PC-3 (cell line): ENCODE measurements around the gene FCN3. TPM values are rescaled to one million over a fixed set of nuclear protein-coding genes. Genes with fewer than 3 reads are reported as not detected.

Source experiments
- ATAC-seq: fragments of 200-7000 bp; cut with Tn5 transposase; 2 replicates; pipeline ENCODE4 v1.9.1; 2020; ENCODE audit warnings: mild to moderate bottlenecking, moderate library complexity
- BruUV-seq: library from RNA; stranded (reverse); fragments of 400-500 nt; replicated peaks from 2 replicates; lab custom pipeline; 2021; lab: Mats Ljungman, UMichigan
- CTCF ChIA-PET: fragments of 300-600 bp; sonication (Branson Sonifier 250); formaldehyde crosslinking; loops from one replicate; lab custom pipeline; 2022; ENCODE audit warnings: antibody characterized with exemption; lab: Charles Lee
- POLR2A ChIA-PET: fragments of 300-600 bp; sonication (Branson Sonifier 250); formaldehyde crosslinking; loops from one replicate; lab custom pipeline; 2022; ENCODE audit warnings: antibody characterized with exemption; ENCODE audit not compliant: unreplicated experiment; lab: Charles Lee
- DNase-seq: peaks from one replicate; pipeline ENCODE4 v3.0.0-alpha.2; 2015
- H2AFZ ChIP-seq: fragments of 300-600 bp; sonication (generic); 2 replicates; pipeline ENCODE4 v1.6.0; 2016; ENCODE audit warnings: antibody characterized with exemption, low read length
- H3F3A ChIP-seq: fragments of 300-600 bp; sonication (generic); one replicate; pipeline ENCODE4 v1.6.0; 2017; ENCODE audit warnings: antibody characterized with exemption, low read length, control low read depth, mild to moderate bottlenecking; ENCODE audit not compliant: unreplicated experiment
- H3K27ac ChIP-seq: fragments of 300-600 bp; sonication (generic); 2 replicates; pipeline ENCODE4 v1.5.1; 2016; ENCODE audit warnings: mild to moderate bottlenecking, low read length
- H3K27me3 ChIP-seq: fragments of 300-600 bp; sonication (generic); 2 replicates; pipeline ENCODE4 v1.6.1; 2016; ENCODE audit warnings: low read length, mixed read lengths
- H3K36me3 ChIP-seq: fragments of 300-600 bp; sonication (generic); 2 replicates; pipeline ENCODE4 v1.6.1; 2016; ENCODE audit warnings: low read depth, mixed run types, low read length, mixed read lengths
- H3K4me1 ChIP-seq: fragments of 300-600 bp; sonication (generic); 2 replicates; pipeline ENCODE4 v1.5.1; 2016; ENCODE audit warnings: low read length; ENCODE audit not compliant: insufficient read depth
- H3K4me2 ChIP-seq: fragments of 300-600 bp; sonication (generic); 2 replicates; pipeline ENCODE4 v1.6.0; 2016; ENCODE audit warnings: low read length
- H3K4me3 ChIP-seq: fragments of 300-600 bp; sonication (generic); 2 replicates; pipeline ENCODE4 v1.5.1; 2016; ENCODE audit warnings: mild to moderate bottlenecking, low read length, mixed read lengths
- H3K79me2 ChIP-seq: fragments of 300-600 bp; sonication (generic); 2 replicates; pipeline ENCODE4 v1.6.1; 2017; ENCODE audit warnings: low read length, mixed read lengths
- H3K9ac ChIP-seq: fragments of 300-600 bp; sonication (generic); 2 replicates; pipeline ENCODE4 v1.6.0; 2016; ENCODE audit warnings: mild to moderate bottlenecking, low read length
- H3K9me2 ChIP-seq: fragments of 300-600 bp; sonication (generic); replicated peaks from 2 replicates; pipeline ENCODE4 v1.6.1; 2016; ENCODE audit warnings: mixed run types, low read length, mixed read lengths
- H3K9me3 ChIP-seq: fragments of 300-600 bp; sonication (generic); 2 replicates; pipeline ENCODE4 v1.6.1; 2016; ENCODE audit warnings: low read length, mixed read lengths
- H4K20me1 ChIP-seq: fragments of 300-600 bp; sonication (generic); 2 replicates; pipeline ENCODE4 v1.6.1; 2016; ENCODE audit warnings: low read length, mixed read lengths
- EZH2 ChIP-seq: fragments of 300-600 bp; sonication (generic); IDR thresholded peaks from one replicate; pipeline ENCODE4 v1.6.1; 2017; ENCODE audit warnings: antibody characterized with exemption, mild to moderate bottlenecking, low read length; ENCODE audit not compliant: unreplicated experiment
- EZH2phosphoT487 ChIP-seq: fragments of 300-600 bp; sonication (generic); IDR thresholded peaks from 2 replicates; pipeline ENCODE4 v1.6.1; 2018; ENCODE audit warnings: mild to moderate bottlenecking, antibody characterized with exemption, low read length, borderline replicate concordance
- intact Hi-C: fragments of 100-400 bp; cut with micrococcal nuclease; formaldehyde crosslinking; loops from 2 replicates; pipeline ENCODE4 v1.9.0; 2023
- total RNA-seq: library from RNA; depleted of rRNA; stranded (reverse); fragments of >200 nt; gene quantifications from 2 replicates; pipeline ENCODE4 v1.2.3, GENCODE V29; 2014; rRNA removed
- TF ChIP-seq, protein P1 (sequence below): fragments of 300-600 bp; sonication (generic); conservative IDR thresholded peaks from 2 replicates; pipeline ENCODE4 v1.5.1; 2017; ENCODE audit warnings: antibody characterized with exemption, low read depth, mild to moderate bottlenecking, low read length

FCN3 gene
- total RNA-seq, 1 experiment from 2014 or later = not detected

GRCh38 chr1:27321813-27322568 lies 52.6 kb downstream of the FCN3 start, which contains the start of gene TMEM222:
TMEM222 (plus strand) TSS chr1:27322163; CDS start chr1:27322198, 35 bp downstream.
- ATAC-seq (peak; percentile 95), DNase-seq (peak; percentile 96)
- Histone ChIP-seq H3F3A (no peaks in the 10 kb centered on the region), H3K36me3 (peaks cover 14% of the 10 kb centered on the region), H4K20me1 (no peaks in the 10 kb centered on the region), H3K27ac (peak within 1 kb of the TSS; percentile 71), H3K9ac (peak within 1 kb of the TSS; percentile 99), H2AFZ (peak within 1 kb of the TSS; percentile 92), H3K79me2 (peaks cover 49% of the 10 kb centered on the region), H3K4me2 (peak within 1 kb of the TSS; percentile 95), H3K27me3 (no peaks in the 10 kb centered on the region), H3K9me3 (no peaks in the 10 kb centered on the region), H3K4me1 (peaks cover 12% of the 10 kb centered on the region; the same call in 1 of the 2 replicates), H3K4me3 (peak within 1 kb of the TSS; percentile 99), H3K9me2 (no peaks in the 10 kb centered on the region)
- ChIA-PET CTCF (no interaction called here), POLR2A (no interaction called here)
- BruUV-seq = no TSS peak
- TF ChIP-seq EZH2phosphoT487 (no peak), EZH2 (no peak)
- TF ChIP-seq, protein P1, sequence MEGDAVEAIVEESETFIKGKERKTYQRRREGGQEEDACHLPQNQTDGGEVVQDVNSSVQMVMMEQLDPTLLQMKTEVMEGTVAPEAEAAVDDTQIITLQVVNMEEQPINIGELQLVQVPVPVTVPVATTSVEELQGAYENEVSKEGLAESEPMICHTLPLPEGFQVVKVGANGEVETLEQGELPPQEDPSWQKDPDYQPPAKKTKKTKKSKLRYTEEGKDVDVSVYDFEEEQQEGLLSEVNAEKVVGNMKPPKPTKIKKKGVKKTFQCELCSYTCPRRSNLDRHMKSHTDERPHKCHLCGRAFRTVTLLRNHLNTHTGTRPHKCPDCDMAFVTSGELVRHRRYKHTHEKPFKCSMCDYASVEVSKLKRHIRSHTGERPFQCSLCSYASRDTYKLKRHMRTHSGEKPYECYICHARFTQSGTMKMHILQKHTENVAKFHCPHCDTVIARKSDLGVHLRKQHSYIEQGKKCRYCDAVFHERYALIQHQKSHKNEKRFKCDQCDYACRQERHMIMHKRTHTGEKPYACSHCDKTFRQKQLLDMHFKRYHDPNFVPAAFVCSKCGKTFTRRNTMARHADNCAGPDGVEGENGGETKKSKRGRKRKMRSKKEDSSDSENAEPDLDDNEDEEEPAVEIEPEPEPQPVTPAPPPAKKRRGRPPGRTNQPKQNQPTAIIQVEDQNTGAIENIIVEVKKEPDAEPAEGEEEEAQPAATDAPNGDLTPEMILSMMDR = no peak
- intact Hi-C loops = loop anchor here (2.0 kb wide), 2 partner anchors 21 to 45 kb away; partner anchors contain the start of genes MAP3K6 and SYTL1

Other genes with a start within 250 kb of the FCN3 start
- gene SLC9A1, start 219.7 kb downstream of the FCN3 start, total RNA-seq = 25.2 and 26.4 TPM in 2 replicates
- 23.7 and 28.6 TPM in 2 replicates for gene WDTC1, start 140.2 kb downstream of the FCN3 start, total RNA-seq
- 50.3 and 57.4 TPM in 2 replicates for gene TMEM222, start 52.7 kb downstream of the FCN3 start, total RNA-seq
- 26.8 and 34.3 TPM in 2 replicates for gene SYTL1, start 32.8 kb downstream of the FCN3 start, total RNA-seq
- 25.1 and 44.5 TPM in 2 replicates for gene MAP3K6, start 7.9 kb downstream of the FCN3 start, total RNA-seq
- gene CD164L2, start 8.5 kb upstream of the FCN3 start, total RNA-seq = 0.40 and 0.47 TPM in 2 replicates
- 4.7 TPM in 2 replicates for gene GPR3, start 17.8 kb upstream of the FCN3 start, total RNA-seq
- 20.7 and 32.4 TPM in 2 replicates for gene WASF2, start 115.3 kb upstream of the FCN3 start, total RNA-seq
- 15.2 and 20.4 TPM in 2 replicates for gene AHDC1, start 229.3 kb upstream of the FCN3 start, total RNA-seq